MCF 10A (cell line): Measurements from ENCODE around the gene RHOBTB3. TPM values are rescaled to one million over a fixed set of nuclear protein-coding genes. Genes with fewer than 3 reads are reported as not detected.

Source experiments
- BruUV-seq: library from RNA; stranded (reverse); fragments of 400-500 nt; replicated peaks from 2 replicates; lab custom pipeline; 2021; lab: Mats Ljungman, UMichigan
- CTCF ChIA-PET: fragments of 300-600 bp; sonication (Branson Sonifier 250); formaldehyde crosslinking; extraction: SDS; loops from one replicate; lab custom pipeline; 2021; ENCODE audit warnings: antibody characterized with exemption, inconsistent platforms; lab: Yijun Ruan, JAX
- POLR2A ChIA-PET: fragments of 300-600, 350-650 bp; sonication (Branson Sonifier 250); formaldehyde crosslinking; extraction: SDS; loops from one replicate; lab custom pipeline; 2020; ENCODE audit warnings: antibody characterized with exemption, inconsistent platforms; lab: Yijun Ruan, JAX
- DNase-seq: peaks from one replicate; pipeline ENCODE4 v3.0.0-alpha.2; 2018; ENCODE audit not compliant: unreplicated experiment
- H3K27ac Mint-ChIP-seq: one replicate; pipeline ENCODE4 v1.8.0; 2022; ENCODE audit warnings: mild to moderate bottlenecking, low read depth, mixed read lengths; ENCODE audit not compliant: unreplicated experiment
- H3K27me3 Mint-ChIP-seq: one replicate; pipeline ENCODE4 v1.8.0; 2022; ENCODE audit warnings: mixed read lengths; ENCODE audit not compliant: insufficient read depth, unreplicated experiment
- H3K36me3 Mint-ChIP-seq: one replicate; pipeline ENCODE4 v1.8.0; 2022; ENCODE audit warnings: mild to moderate bottlenecking, moderate library complexity, mixed read lengths; ENCODE audit not compliant: insufficient read depth, unreplicated experiment
- H3K4me1 Mint-ChIP-seq: one replicate; pipeline ENCODE4 v1.8.0; 2022; ENCODE audit warnings: mixed read lengths; ENCODE audit not compliant: insufficient read depth, unreplicated experiment
- H3K4me3 Mint-ChIP-seq: one replicate; pipeline ENCODE4 v1.8.0; 2022; ENCODE audit warnings: mild to moderate bottlenecking, moderate library complexity, mixed read lengths; ENCODE audit not compliant: unreplicated experiment
- H3K9me3 Mint-ChIP-seq: one replicate; pipeline ENCODE4 v1.8.0; 2022; ENCODE audit warnings: mixed read lengths; ENCODE audit not compliant: unreplicated experiment
- CTCF ChIP-seq: fragments of 200-600 bp; IDR thresholded peaks from one replicate; pipeline ENCODE4 v1.8.0; 2022; ENCODE audit warnings: antibody characterized with exemption, mild to moderate bottlenecking; ENCODE audit not compliant: unreplicated experiment
- intact Hi-C: fragments of 100-400 bp; cut with micrococcal nuclease; formaldehyde crosslinking; loops from 2 replicates; pipeline ENCODE4 v1.14.1; 2022
- total RNA-seq: library from RNA; stranded (reverse); gene quantifications from 2 replicates; pipeline ENCODE4 v1.2.3, GENCODE V29; 2022

Gene RHOBTB3
- total RNA-seq, 1 experiment from 2014 or later: 3.4 TPM

- no peak overlapping the region for H3K4me3 Mint-ChIP-seq
- H3K27ac Mint-ChIP-seq: no peak overlapping the region
- no TSS peak for BruUV-seq
- peaks cover 7% of the 10 kb centered on the region for H3K36me3 Mint-ChIP-seq
- no peaks in the 10 kb centered on the region for H3K9me3 Mint-ChIP-seq
- no peak for TF ChIP-seq CTCF
- H3K27me3 Mint-ChIP-seq: no peaks in the 10 kb centered on the region
- no peaks in the 10 kb centered on the region for H3K4me1 Mint-ChIP-seq
- POLR2A ChIA-PET: interaction anchor here (0.7 kb wide), 1 partner anchor 109 kb away, joined by 3 read pairs; no protein-coding TSS in a partner anchor
- CTCF ChIA-PET: no interaction called here
- no peak for DNase-seq
- intact Hi-C loops: no loop called here
These were observed 7.7 kb downstream of the RHOBTB3 start for GRCh38 chr5:95738834-95739233.

GRCh38 chr5:95739857-95740256 lies 8.7 kb downstream of the RHOBTB3 start:
- no peak overlapping the region for H3K4me3 Mint-ChIP-seq
- no peak overlapping the region for H3K27ac Mint-ChIP-seq
- TF ChIP-seq CTCF: no peak
- H3K9me3 Mint-ChIP-seq: no peaks in the 10 kb centered on the region
- no peak for DNase-seq
- POLR2A ChIA-PET: no interaction called here
- peaks cover 6% of the 10 kb centered on the region for H3K4me1 Mint-ChIP-seq
- BruUV-seq: no TSS peak
- CTCF ChIA-PET: no interaction called here
- no peaks in the 10 kb centered on the region for H3K27me3 Mint-ChIP-seq
- intact Hi-C loops: no loop called here
- peaks cover 7% of the 10 kb centered on the region for H3K36me3 Mint-ChIP-seq

- ChIA-PET CTCF (interaction anchor here (0.7 kb wide), 1 partner anchor 39 kb away, joined by 4 read pairs; no protein-coding TSS in a partner anchor), POLR2A (no interaction called here)
- intact Hi-C loops: no loop called here
- H3K36me3 Mint-ChIP-seq: peaks cover 7% of the 10 kb centered on the region
- no TSS peak for BruUV-seq
- TF ChIP-seq CTCF: no peak
- H3K4me3 Mint-ChIP-seq: no peak overlapping the region
- no peak for DNase-seq
- H3K9me3 Mint-ChIP-seq: no peaks in the 10 kb centered on the region
- H3K4me1 Mint-ChIP-seq: peaks cover 6% of the 10 kb centered on the region
- H3K27me3 Mint-ChIP-seq: no peaks in the 10 kb centered on the region
- H3K27ac Mint-ChIP-seq: no peak overlapping the region
These were observed 10.3 kb downstream of the RHOBTB3 start for GRCh38 chr5:95741458-95741857.

GRCh38 chr5:95743232-95743631 lies 12.1 kb downstream of the RHOBTB3 start:
- ChIA-PET CTCF (no interaction called here), POLR2A (interaction anchor here (0.7 kb wide), 1 partner anchor 79 kb away, joined by 3 read pairs; no protein-coding TSS in a partner anchor)
- H3K27ac Mint-ChIP-seq: no peak overlapping the region
- intact Hi-C loops: no loop called here
- TF ChIP-seq CTCF: no peak
- peaks cover 7% of the 10 kb centered on the region for H3K36me3 Mint-ChIP-seq
- DNase-seq: no peak
- peaks cover 6% of the 10 kb centered on the region for H3K4me1 Mint-ChIP-seq
- no peak overlapping the region for H3K4me3 Mint-ChIP-seq
- no peaks in the 10 kb centered on the region for H3K9me3 Mint-ChIP-seq
- no peaks in the 10 kb centered on the region for H3K27me3 Mint-ChIP-seq
- no TSS peak for BruUV-seq
